Neural cell (in vitro differentiated cells): ENCODE data around the gene FAM204A. TPM values are rescaled to one million over a fixed set of nuclear protein-coding genes. Genes with fewer than 3 reads are reported as not detected.

Experiments used
- H2AFZ ChIP-seq: fragments of 200-600, 300-800 bp; sonication (generic), shearing (Covaris generic); 2 replicates; pipeline ENCODE4 v1.6.0; 2014; ENCODE audit warnings: low read depth, mild to moderate bottlenecking, antibody characterized with exemption, low read length, moderate library complexity
- H3F3A ChIP-seq: fragments of 200-600 bp; shearing (Covaris generic); 2 replicates; pipeline ENCODE4 v1.6.1; 2016; ENCODE audit warnings: mild to moderate bottlenecking, moderate library complexity, mixed read lengths, antibody characterized with exemption, low read length; ENCODE audit not compliant: insufficient read depth, poor library complexity, severe bottlenecking
- H3K27ac ChIP-seq: fragments of 200-600, 300-800 bp; sonication (generic), shearing (Covaris generic); 2 replicates; pipeline ENCODE4 v1.5.1; 2014; ENCODE audit warnings: mild to moderate bottlenecking, low read length, moderate library complexity
- H3K27me3 ChIP-seq: fragments of 300-800, 200-600 bp; sonication (generic), shearing (Covaris generic); 2 replicates; pipeline ENCODE4 v1.6.0; 2014; ENCODE audit warnings: mild to moderate bottlenecking, low read depth, low read length, moderate library complexity; ENCODE audit not compliant: insufficient read depth
- H3K36me3 ChIP-seq: fragments of 300-800, 200-600 bp; sonication (generic), shearing (Covaris generic); 2 replicates; pipeline ENCODE4 v1.5.1; 2014; ENCODE audit warnings: mild to moderate bottlenecking, antibody characterized with exemption, low read length, moderate library complexity; ENCODE audit not compliant: insufficient read depth
- H3K4me2 ChIP-seq: fragments of 300-800, 200-600 bp; sonication (generic), shearing (Covaris generic); 2 replicates; pipeline ENCODE4 v1.6.0; 2014; ENCODE audit warnings: mild to moderate bottlenecking, low read length
- H3K4me3 ChIP-seq: fragments of 300-800, 200-600 bp; sonication (generic), shearing (Covaris generic); 2 replicates; pipeline ENCODE4 v1.5.1; 2014; ENCODE audit warnings: mild to moderate bottlenecking, low read length, moderate library complexity
- H3K79me2 ChIP-seq: fragments of 200-600 bp; shearing (Covaris generic); replicated peaks from 2 replicates; pipeline ENCODE4 v1.6.0; 2014; ENCODE audit warnings: mild to moderate bottlenecking, low read length, moderate library complexity; ENCODE audit not compliant: insufficient read depth
- H3K9ac ChIP-seq: fragments of 300-800, 200-600 bp; sonication (generic), shearing (Covaris generic); 2 replicates; pipeline ENCODE4 v1.6.1; 2016; ENCODE audit warnings: mild to moderate bottlenecking, low read length, mixed read lengths
- H3K9me2 ChIP-seq: fragments of 200-600 bp; shearing (Covaris generic); 2 replicates; pipeline ENCODE4 v1.6.1; 2016; ENCODE audit warnings: mild to moderate bottlenecking, low read length, mixed read lengths; ENCODE audit not compliant: insufficient read depth
- H3K9me3 ChIP-seq: fragments of 200-600, 300-800 bp; sonication (generic), shearing (Covaris generic); 2 replicates; pipeline ENCODE4 v1.6.1; 2016; ENCODE audit warnings: mild to moderate bottlenecking, mixed run types, low read length, moderate library complexity, mixed read lengths
- H4K20me1 ChIP-seq: fragments of 200-600 bp; shearing (Covaris generic); 2 replicates; pipeline ENCODE4 v1.6.1; 2016; ENCODE audit warnings: mild to moderate bottlenecking, mixed run types; ENCODE audit not compliant: insufficient read depth
- EP300 ChIP-seq: fragments of 450-650 bp; conservative IDR thresholded peaks from 2 replicates; pipeline ENCODE4 v1.6.1; 2014; ENCODE audit warnings: antibody characterized with exemption, mild to moderate bottlenecking, moderate library complexity; ENCODE audit not compliant: poor library complexity, severe bottlenecking
- EZH2 ChIP-seq: fragments of 200-600, 300-800 bp; shearing (Covaris generic), sonication (generic); IDR thresholded peaks from 2 replicates; pipeline ENCODE4 v1.6.1; 2014; ENCODE audit warnings: antibody characterized with exemption, low read length, borderline replicate concordance, mild to moderate bottlenecking; ENCODE audit not compliant: insufficient read depth, poor library complexity, severe bottlenecking
- MXI1 ChIP-seq: fragments of 450-650 bp; conservative IDR thresholded peaks from 2 replicates; pipeline ENCODE4 v1.6.1; 2014; ENCODE audit warnings: antibody characterized with exemption, mild to moderate bottlenecking; ENCODE audit not compliant: poor library complexity, severe bottlenecking
- POLR2AphosphoS5 ChIP-seq: IDR thresholded peaks from 2 replicates; pipeline ENCODE4 v1.6.1; 2012
- RAD21 ChIP-seq: fragments of 450-650 bp; conservative IDR thresholded peaks from 2 replicates; pipeline ENCODE4 v1.6.1; 2014; ENCODE audit warnings: antibody characterized with exemption, mild to moderate bottlenecking, moderate library complexity
- SMC3 ChIP-seq: fragments of 450-650 bp; conservative IDR thresholded peaks from 2 replicates; pipeline ENCODE4 v1.6.1; 2014; ENCODE audit warnings: antibody characterized with exemption, mild to moderate bottlenecking, moderate library complexity; ENCODE audit not compliant: poor library complexity
- TAF1 ChIP-seq: IDR thresholded peaks from 2 replicates; pipeline ENCODE4 v1.6.1; 2012; ENCODE audit warnings: low read depth
- polyA plus RNA-seq: library from polyadenylated mRNA; depleted of rRNA; stranded (reverse); fragments of >200 nt; gene quantifications from 2 replicates; pipeline ENCODE4 v1.2.3, GENCODE V29; 2014
- TF ChIP-seq, protein P1 (sequence below): fragments of 450-650 bp; IDR thresholded peaks from 2 replicates; pipeline ENCODE4 v1.5.1; 2014; ENCODE audit warnings: antibody characterized with exemption, mild to moderate bottlenecking, moderate library complexity; ENCODE audit not compliant: poor library complexity, severe bottlenecking
- TF ChIP-seq, protein P2 (sequence below): IDR thresholded peaks from 2 replicates; pipeline ENCODE4 v1.6.1; 2012; ENCODE audit warnings: borderline replicate concordance

FAM204A gene
- polyA plus RNA-seq, 1 donor from 2014 or later, result 202 TPM

DNA sequence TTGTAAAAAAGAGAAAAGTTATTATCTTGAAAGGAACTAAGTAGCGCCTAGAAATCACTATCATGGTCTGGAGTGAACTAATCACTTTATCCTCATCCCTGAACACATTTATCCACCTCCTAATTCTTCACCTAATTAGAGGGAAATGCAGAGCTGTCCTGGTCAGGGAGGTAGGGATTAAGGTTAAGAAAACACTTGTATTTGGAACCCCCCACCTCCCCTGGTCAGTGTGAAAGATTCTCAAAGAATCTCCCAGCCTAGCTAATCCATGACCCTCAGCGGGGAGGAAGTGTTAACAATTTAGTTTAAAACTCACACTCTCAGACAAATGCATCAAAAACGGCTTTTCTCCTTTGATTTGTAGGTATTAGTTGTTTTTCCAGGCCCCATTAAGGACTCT is 83.8 kb downstream of the FAM204A start:
- Histone ChIP-seq H3K9me2 (no peaks in the 10 kb centered on the region), H2AFZ (no peak overlapping the region), H3K4me3 (no peak overlapping the region), H3K27me3 (peaks cover 4% of the 10 kb centered on the region), H4K20me1 (no peaks in the 10 kb centered on the region), H3K9me3 (no peaks in the 10 kb centered on the region), H3K79me2 (no peaks in the 10 kb centered on the region), H3K4me2 (no peak overlapping the region), H3K27ac (no peak overlapping the region), H3K36me3 (no peaks in the 10 kb centered on the region), H3K9ac (no peak overlapping the region), H3F3A (no peaks in the 10 kb centered on the region)
- TF ChIP-seq MXI1 (no peak), SMC3 (no peak), RAD21 (no peak), POLR2AphosphoS5 (no peak), EP300 (no peak), EZH2 (no peak), TAF1 (no peak)
- TF ChIP-seq, protein P1, sequence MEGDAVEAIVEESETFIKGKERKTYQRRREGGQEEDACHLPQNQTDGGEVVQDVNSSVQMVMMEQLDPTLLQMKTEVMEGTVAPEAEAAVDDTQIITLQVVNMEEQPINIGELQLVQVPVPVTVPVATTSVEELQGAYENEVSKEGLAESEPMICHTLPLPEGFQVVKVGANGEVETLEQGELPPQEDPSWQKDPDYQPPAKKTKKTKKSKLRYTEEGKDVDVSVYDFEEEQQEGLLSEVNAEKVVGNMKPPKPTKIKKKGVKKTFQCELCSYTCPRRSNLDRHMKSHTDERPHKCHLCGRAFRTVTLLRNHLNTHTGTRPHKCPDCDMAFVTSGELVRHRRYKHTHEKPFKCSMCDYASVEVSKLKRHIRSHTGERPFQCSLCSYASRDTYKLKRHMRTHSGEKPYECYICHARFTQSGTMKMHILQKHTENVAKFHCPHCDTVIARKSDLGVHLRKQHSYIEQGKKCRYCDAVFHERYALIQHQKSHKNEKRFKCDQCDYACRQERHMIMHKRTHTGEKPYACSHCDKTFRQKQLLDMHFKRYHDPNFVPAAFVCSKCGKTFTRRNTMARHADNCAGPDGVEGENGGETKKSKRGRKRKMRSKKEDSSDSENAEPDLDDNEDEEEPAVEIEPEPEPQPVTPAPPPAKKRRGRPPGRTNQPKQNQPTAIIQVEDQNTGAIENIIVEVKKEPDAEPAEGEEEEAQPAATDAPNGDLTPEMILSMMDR, result no peak
- TF ChIP-seq, protein P2, sequence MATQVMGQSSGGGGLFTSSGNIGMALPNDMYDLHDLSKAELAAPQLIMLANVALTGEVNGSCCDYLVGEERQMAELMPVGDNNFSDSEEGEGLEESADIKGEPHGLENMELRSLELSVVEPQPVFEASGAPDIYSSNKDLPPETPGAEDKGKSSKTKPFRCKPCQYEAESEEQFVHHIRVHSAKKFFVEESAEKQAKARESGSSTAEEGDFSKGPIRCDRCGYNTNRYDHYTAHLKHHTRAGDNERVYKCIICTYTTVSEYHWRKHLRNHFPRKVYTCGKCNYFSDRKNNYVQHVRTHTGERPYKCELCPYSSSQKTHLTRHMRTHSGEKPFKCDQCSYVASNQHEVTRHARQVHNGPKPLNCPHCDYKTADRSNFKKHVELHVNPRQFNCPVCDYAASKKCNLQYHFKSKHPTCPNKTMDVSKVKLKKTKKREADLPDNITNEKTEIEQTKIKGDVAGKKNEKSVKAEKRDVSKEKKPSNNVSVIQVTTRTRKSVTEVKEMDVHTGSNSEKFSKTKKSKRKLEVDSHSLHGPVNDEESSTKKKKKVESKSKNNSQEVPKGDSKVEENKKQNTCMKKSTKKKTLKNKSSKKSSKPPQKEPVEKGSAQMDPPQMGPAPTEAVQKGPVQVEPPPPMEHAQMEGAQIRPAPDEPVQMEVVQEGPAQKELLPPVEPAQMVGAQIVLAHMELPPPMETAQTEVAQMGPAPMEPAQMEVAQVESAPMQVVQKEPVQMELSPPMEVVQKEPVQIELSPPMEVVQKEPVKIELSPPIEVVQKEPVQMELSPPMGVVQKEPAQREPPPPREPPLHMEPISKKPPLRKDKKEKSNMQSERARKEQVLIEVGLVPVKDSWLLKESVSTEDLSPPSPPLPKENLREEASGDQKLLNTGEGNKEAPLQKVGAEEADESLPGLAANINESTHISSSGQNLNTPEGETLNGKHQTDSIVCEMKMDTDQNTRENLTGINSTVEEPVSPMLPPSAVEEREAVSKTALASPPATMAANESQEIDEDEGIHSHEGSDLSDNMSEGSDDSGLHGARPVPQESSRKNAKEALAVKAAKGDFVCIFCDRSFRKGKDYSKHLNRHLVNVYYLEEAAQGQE, result no peak

DNA sequence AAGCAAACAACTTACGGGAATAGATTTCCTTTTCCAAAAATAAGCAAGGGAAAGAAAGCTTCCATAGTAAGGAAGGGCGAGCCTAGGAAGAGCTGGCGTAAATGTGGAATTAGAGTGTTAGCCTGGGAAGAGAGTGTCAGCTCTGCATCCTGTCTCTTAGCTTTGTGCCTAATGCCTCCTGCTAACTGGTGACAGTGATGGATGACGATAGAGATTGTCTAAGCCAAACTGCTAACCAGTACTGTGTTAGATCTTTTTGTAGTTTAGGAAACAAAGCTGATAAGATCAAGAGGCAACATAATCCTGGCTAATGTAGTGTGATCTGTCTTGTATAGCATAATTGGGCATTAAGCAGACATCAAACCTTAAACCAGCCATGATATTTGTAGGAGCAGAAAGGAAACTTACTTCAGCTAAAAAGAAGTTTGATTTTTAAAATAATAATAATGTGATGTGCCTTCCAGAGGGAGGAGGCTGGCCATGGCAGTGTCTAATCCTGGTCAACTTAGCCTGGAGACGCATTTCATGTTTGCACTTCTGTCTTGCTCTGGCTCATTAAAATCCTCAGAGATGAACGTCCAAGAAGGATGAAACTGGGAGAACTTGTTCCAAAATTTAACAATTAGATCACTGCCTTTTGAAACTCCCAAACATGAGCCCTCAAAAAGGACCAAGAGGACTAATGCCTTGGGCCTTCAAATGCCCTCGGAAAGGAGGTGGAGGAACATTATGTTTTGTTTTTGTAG is 85.1 kb downstream of the FAM204A start:
- Histone ChIP-seq H3K27me3 (peaks cover 4% of the 10 kb centered on the region), H3K36me3 (no peaks in the 10 kb centered on the region), H2AFZ (no peak overlapping the region), H3K9ac (no peak overlapping the region), H3K4me3 (no peak overlapping the region), H3K9me3 (no peaks in the 10 kb centered on the region), H3F3A (no peaks in the 10 kb centered on the region), H3K27ac (no peak overlapping the region), H3K79me2 (no peaks in the 10 kb centered on the region), H4K20me1 (no peaks in the 10 kb centered on the region), H3K9me2 (no peaks in the 10 kb centered on the region), H3K4me2 (no peak overlapping the region)
- peak; percentile 52 for TF ChIP-seq EP300
- no peak for TF ChIP-seq POLR2AphosphoS5
- TF ChIP-seq, protein P2, result peak; percentile 92
